ENCODE data around the gene EIF4G3.

GRCh38 chr1:21149430-21149854 is 27.3 kb downstream of the EIF4G3 start:
- TF ChIP-seq CTCF (conservative IDR thresholded peaks at IDR 0.05; ENCODE audit: low read depth, low read length) (no peak), EZH2 (IDR thresholded peaks at IDR 0.05; ENCODE audit: borderline replicate concordance, low read depth, low read length, poor library complexity, severe bottlenecking) (no peak)

All from A673 (cell line).